CD14-positive monocyte (primary cell): ENCODE results near the gene INIP. TPM values are rescaled to one million over a fixed set of nuclear protein-coding genes. Genes with fewer than 3 reads are reported as not detected.

Experiments used
- DNase-seq, 3 donors: peaks; one replicate each; pipeline ENCODE4 v3.0.0-alpha.2; 2011 to 2022
- H2AFZ ChIP-seq: 2 replicates; pipeline ENCODE4 v1.6.0; 2012; ENCODE audit warnings: mild to moderate bottlenecking, low read depth, low read length, inconsistent platforms; ENCODE audit not compliant: insufficient read depth, poor library complexity, severe bottlenecking
- H3K27ac ChIP-seq, 2 donors: 1 replicate in 1 of 2; 2 replicates in 1 of 2; pipeline ENCODE4 v1.5.1; 2012 to 2013; ENCODE audit warnings: low read length in 2 of 2, control low read depth in 1 of 2, inconsistent platforms in 1 of 2, low read depth in 1 of 2, mild to moderate bottlenecking in 1 of 2
- H3K27me3 ChIP-seq, 2 donors: one replicate each; pipeline versions ENCODE4 v1.6.0 to v1.6.1; 2011 to 2013; ENCODE audit warnings: low read length in 2 of 2; ENCODE audit not compliant: control insufficient read depth in 2 of 2, insufficient read depth in 2 of 2
- H3K36me3 ChIP-seq, 2 donors: replicated peaks in 1 of 2; 1 replicate in 1 of 2; 2 replicates in 1 of 2; pipeline versions ENCODE4 v1.5.1 to v1.6.1; 2012 to 2013; ENCODE audit warnings: low read length in 2 of 2, control low read depth in 1 of 2, inconsistent platforms in 1 of 2, mild to moderate bottlenecking in 1 of 2; ENCODE audit not compliant: insufficient read depth in 2 of 2, control insufficient read depth in 1 of 2
- H3K4me1 ChIP-seq, 2 donors: 1 replicate in 1 of 2; 2 replicates in 1 of 2; pipeline versions ENCODE4 v1.5.1 to v1.6.1; 2012 to 2013; ENCODE audit warnings: low read length in 2 of 2, control low read depth in 1 of 2, inconsistent platforms in 1 of 2, mild to moderate bottlenecking in 1 of 2, moderate library complexity in 1 of 2; ENCODE audit not compliant: insufficient read depth in 2 of 2, control insufficient read depth in 1 of 2
- H3K4me2 ChIP-seq: replicated peaks from 2 replicates; pipeline ENCODE3; 2012; ENCODE audit warnings: low read length, moderate library complexity, mild to moderate bottlenecking; ENCODE audit not compliant: poor library complexity, severe bottlenecking; ENCODE audit errors: extremely low read depth
- H3K4me3 ChIP-seq, 3 experiments: fragments of 200-600 bp in 1 of 3; sonication (generic) in 1 of 3; replicated peaks in 1 of 3; 1 replicate in 2 of 3; 2 replicates in 1 of 3; pipeline ENCODE4 v1.5.1; 2011 to 2013; ENCODE audit warnings: low read length in 3 of 3, mild to moderate bottlenecking in 3 of 3, control low read depth in 2 of 3, low read depth in 2 of 3, inconsistent platforms in 1 of 3, moderate library complexity in 1 of 3
- H3K79me2 ChIP-seq: 2 replicates; pipeline ENCODE4 v1.6.0; 2012; ENCODE audit warnings: mild to moderate bottlenecking, control low read depth, inconsistent platforms, low read length, moderate library complexity; ENCODE audit not compliant: insufficient read depth
- H3K9ac ChIP-seq: 2 replicates; pipeline ENCODE4 v1.6.0; 2017; ENCODE audit warnings: low read length, mild to moderate bottlenecking; ENCODE audit not compliant: insufficient read depth, poor library complexity, severe bottlenecking
- H3K9me3 ChIP-seq, 2 donors: replicated peaks in 1 of 2; 1 replicate in 1 of 2; 2 replicates in 1 of 2; pipeline versions ENCODE4 v1.5.1 to v1.6.1; 2012 to 2013; ENCODE audit warnings: low read length in 2 of 2, control low read depth in 1 of 2; ENCODE audit not compliant: control insufficient read depth in 1 of 2, insufficient read depth in 1 of 2
- H4K20me1 ChIP-seq: 2 replicates; pipeline ENCODE4 v1.6.0; 2012; ENCODE audit warnings: mild to moderate bottlenecking, low read length, control low read depth, moderate library complexity; ENCODE audit not compliant: insufficient read depth
- H3K27ac Mint-ChIP-seq, 7 donors: one replicate each; pipeline ENCODE4 v1.8.0; 2020; ENCODE audit warnings: mild to moderate bottlenecking in 7 of 7, mixed read lengths in 7 of 7, moderate library complexity in 6 of 7, inconsistent platforms in 2 of 7
- H3K27me3 Mint-ChIP-seq, 3 donors: one replicate each; pipeline ENCODE4 v1.8.0; 2021 to 2022; ENCODE audit warnings: low read depth in 3 of 3, mild to moderate bottlenecking in 3 of 3, mixed read lengths in 3 of 3, moderate library complexity in 3 of 3, inconsistent platforms in 1 of 3
- H3K36me3 Mint-ChIP-seq, 2 donors: one replicate each; pipeline ENCODE4 v1.8.0; 2020; ENCODE audit warnings: mixed read lengths in 2 of 2, inconsistent platforms in 1 of 2, mild to moderate bottlenecking in 1 of 2
- H3K4me1 Mint-ChIP-seq: one replicate; pipeline ENCODE4 v1.8.0; 2020; ENCODE audit warnings: mild to moderate bottlenecking, mixed read lengths
- H3K4me3 Mint-ChIP-seq, 2 donors: one replicate each; pipeline ENCODE4 v1.8.0; 2020; ENCODE audit warnings: mild to moderate bottlenecking in 2 of 2, mixed read lengths in 2 of 2, moderate library complexity in 1 of 2
- H3K9me3 Mint-ChIP-seq, 7 donors: one replicate each; pipeline ENCODE4 v1.8.0; 2020 to 2022; ENCODE audit warnings: mixed read lengths in 7 of 7, mild to moderate bottlenecking in 6 of 7, moderate library complexity in 6 of 7, inconsistent platforms in 2 of 7
- WGBS: methylation state at CpG from one replicate; pipeline ENCODE4 v1.1.5; 2013; ENCODE audit warnings: missing lambda C conversion rate; ENCODE audit not compliant: insufficient coverage; 5-methylcytosine and 5-hydroxymethylcytosine counted together
- intact Hi-C, 2 donors: fragments of 100-400 bp; cut with micrococcal nuclease; formaldehyde crosslinking; loops; one replicate each; pipeline versions ENCODE4 v1.15.0 to v1.15.1; 2023
- polyA plus RNA-seq, 3 donors: library from polyadenylated mRNA; depleted of rRNA in 1 of 3; unstranded in 2 of 3; stranded (reverse) in 1 of 3; fragments of 300-500 nt in 2 of 3; fragments of >200 nt in 1 of 3; fragmentation: Illumina TruSeq in 2 of 3; gene quantifications; 1 replicate in 2 of 3; 2 replicates in 1 of 3; pipeline ENCODE4 v1.2.3, GENCODE V29; 2012 to 2021
- TF ChIP-seq, protein P1 (sequence below): fragments of 200-600 bp; IDR thresholded peaks from one replicate; pipeline ENCODE4 v1.8.0; 2022; ENCODE audit warnings: antibody characterized with exemption, mild to moderate bottlenecking

Gene INIP
- polyA plus RNA-seq, 3 donors = 10.7 to 53.0 (median 49.0) TPM

DNA sequence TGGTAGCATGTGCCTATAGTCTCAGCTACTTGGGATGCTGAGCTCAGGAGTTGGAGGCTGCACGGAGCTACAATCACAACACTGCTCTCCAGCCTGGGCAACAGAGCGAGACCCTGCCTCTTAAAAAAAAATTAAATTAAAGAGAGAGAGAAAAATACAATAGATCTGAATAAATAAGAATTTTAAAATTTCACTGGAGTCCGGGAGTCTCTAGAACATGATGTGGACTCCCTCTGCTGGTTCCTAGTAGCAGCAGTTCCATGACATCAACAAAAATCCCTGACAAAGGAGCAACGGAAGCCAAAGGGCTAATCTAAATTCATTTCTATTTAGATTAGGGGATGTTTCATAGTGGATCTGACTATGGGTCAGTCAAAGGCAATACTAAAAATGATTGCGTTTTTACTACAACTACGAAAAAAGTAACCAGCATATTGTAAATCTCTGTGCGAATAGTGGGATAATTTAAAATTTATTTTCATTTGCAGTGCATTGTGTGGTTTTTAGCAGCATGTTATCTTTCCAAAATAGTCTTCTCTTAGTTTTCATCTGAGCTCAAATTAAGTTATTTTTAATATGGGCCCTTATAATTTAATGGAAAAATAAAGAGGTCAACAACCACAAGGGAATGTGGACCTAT, 6.7 kb downstream of the INIP start:
- Histone ChIP-seq H2AFZ (no peak overlapping the region), H3K4me1 (no peaks in the 10 kb centered on the region), H3K4me3 (no peak overlapping the region), H4K20me1 (peaks cover 56% of the 10 kb centered on the region), H3K9me3 (no peaks in the 10 kb centered on the region), H3K79me2 (peaks cover 93% of the 10 kb centered on the region), H3K36me3 (peaks cover 17 to 57% of the 10 kb centered on the region in 2 donors), H3K27me3 (no peaks in the 10 kb centered on the region), H3K9ac (no peak overlapping the region), H3K4me2 (no peak overlapping the region), H3K27ac (no peak overlapping the region)
- TF ChIP-seq, protein P1, sequence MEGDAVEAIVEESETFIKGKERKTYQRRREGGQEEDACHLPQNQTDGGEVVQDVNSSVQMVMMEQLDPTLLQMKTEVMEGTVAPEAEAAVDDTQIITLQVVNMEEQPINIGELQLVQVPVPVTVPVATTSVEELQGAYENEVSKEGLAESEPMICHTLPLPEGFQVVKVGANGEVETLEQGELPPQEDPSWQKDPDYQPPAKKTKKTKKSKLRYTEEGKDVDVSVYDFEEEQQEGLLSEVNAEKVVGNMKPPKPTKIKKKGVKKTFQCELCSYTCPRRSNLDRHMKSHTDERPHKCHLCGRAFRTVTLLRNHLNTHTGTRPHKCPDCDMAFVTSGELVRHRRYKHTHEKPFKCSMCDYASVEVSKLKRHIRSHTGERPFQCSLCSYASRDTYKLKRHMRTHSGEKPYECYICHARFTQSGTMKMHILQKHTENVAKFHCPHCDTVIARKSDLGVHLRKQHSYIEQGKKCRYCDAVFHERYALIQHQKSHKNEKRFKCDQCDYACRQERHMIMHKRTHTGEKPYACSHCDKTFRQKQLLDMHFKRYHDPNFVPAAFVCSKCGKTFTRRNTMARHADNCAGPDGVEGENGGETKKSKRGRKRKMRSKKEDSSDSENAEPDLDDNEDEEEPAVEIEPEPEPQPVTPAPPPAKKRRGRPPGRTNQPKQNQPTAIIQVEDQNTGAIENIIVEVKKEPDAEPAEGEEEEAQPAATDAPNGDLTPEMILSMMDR = peak; percentile 33
- Mint-ChIP-seq H3K27ac (peak overlapping the region in 2 of 7 donors; percentile 22 to 58), H3K4me3 (no peak overlapping the region), H3K4me1 (peaks cover 4% of the 10 kb centered on the region), H3K36me3 (peaks cover 31 to 60% of the 10 kb centered on the region in 2 donors), H3K9me3 (peaks cover 0 to 2% (median 0%) of the 10 kb centered on the region in 7 donors), H3K27me3 (peaks cover 0 to 2% (median 0%) of the 10 kb centered on the region in 3 donors)
- no peak for DNase-seq
- no CpG with 5 or more reads among the region's 7 CpGs for WGBS
- intact Hi-C loops = loop anchor here in 1 of 2 donors (10.0 kb wide), 1 partner anchor 184 kb away; the partner anchor contains the start of gene SLC46A2

DNA sequence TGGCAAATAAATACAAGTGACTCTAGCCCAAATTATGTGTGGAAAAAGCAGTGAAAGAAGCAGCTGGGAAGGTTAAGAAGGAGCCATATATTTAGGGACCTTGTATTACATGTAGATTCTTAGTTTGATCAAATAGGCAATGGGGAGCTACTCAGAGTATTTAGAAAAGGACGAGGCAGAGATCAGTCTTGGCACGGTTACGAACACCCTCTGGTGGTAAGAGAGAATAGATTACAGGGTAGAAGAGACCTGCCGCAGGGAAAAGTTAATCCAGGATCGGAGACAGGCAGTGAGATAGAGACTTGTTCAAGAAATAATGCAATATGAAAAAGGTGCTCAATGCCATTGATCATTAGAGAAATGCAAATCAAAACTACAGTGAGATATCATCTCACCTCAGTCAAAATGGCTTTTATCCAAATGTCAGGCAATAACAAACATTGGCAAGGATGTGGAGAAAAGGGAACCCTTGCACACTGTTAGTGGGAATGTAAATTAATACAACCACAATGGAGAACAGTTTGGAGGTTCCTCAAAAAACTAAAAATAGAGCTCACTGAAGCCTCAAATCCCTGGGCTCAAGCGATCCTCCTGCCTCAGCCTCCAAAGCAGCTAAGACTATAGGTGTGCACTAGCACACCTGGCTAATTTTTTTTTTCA, 12.0 kb downstream of the INIP start:
- TF ChIP-seq, protein P1 = peak; percentile 16
- WGBS = 86% methylated on average over 6 of the region's 6 CpGs

More for the DNA sequence above, 12.0 kb downstream of the INIP start:
- H3K27ac ChIP-seq = peak overlapping the region in 1 of 2 donors; percentile 45
- no peak overlapping the region for H3K4me2 ChIP-seq
- peaks cover 31 to 62% of the 10 kb centered on the region in 2 donors for H3K36me3 Mint-ChIP-seq
- intact Hi-C loops = no loop called here
- H3K4me1 ChIP-seq = no peaks in the 10 kb centered on the region
- H4K20me1 ChIP-seq = peaks cover 56% of the 10 kb centered on the region
- peak overlapping the region in 4 of 7 donors; percentile 1 to 21 (median 8) for H3K27ac Mint-ChIP-seq
- no peaks in the 10 kb centered on the region for H3K27me3 ChIP-seq
- no peak overlapping the region for H3K4me3 Mint-ChIP-seq
- no peak overlapping the region for H3K9ac ChIP-seq
- H3K36me3 ChIP-seq = peaks cover 26 to 76% of the 10 kb centered on the region in 2 donors
- no peaks in the 10 kb centered on the region for H3K9me3 ChIP-seq
- no peak overlapping the region for H2AFZ ChIP-seq
- no peak overlapping the region for H3K4me3 ChIP-seq
- H3K9me3 Mint-ChIP-seq = peaks cover 0 to 2% (median 0%) of the 10 kb centered on the region in 7 donors
- H3K4me1 Mint-ChIP-seq = no peaks in the 10 kb centered on the region
- H3K27me3 Mint-ChIP-seq = peaks cover 0 to 2% (median 0%) of the 10 kb centered on the region in 3 donors
- DNase-seq = no peak
- H3K79me2 ChIP-seq = peaks cover 89% of the 10 kb centered on the region
